ENCODE data around the gene TBXAS1.

Gene TBXAS1

DNA sequence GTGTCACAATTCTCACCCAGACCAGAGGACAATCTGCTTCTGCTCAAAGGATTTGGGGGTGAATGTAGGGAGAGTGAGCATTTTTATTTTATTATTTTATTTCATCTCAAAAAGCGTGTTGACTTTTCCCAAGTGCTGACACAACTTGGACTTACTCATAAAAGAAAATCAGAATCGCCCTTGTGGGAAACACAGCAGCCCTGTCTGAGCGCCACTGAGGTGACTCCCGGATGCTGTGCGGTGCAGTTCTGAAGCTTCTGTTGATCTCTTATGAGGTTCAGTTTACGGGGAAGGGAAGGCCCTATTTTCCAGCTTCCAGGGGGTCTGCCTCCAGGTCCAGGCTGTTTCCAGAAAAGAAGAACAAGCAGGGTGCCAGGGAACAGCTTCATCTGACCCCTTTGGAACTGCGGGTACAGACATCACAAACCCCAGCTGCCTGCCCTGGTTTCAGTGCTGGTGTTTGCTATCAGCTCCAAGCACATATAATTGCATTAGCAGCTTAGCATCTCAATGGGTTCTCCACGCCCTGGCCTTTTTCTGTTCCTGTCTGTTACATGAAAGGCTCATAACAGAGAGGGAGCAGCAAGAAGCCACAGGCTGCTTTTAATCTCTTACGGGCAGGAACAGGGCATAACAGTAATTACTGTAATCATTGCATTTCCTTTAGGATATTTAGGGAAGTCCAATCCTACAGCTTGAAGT, 181.3 kb downstream of the TBXAS1 start:
- H3K27ac ChIP-seq = no peak overlapping the region
- TF ChIP-seq ZFX (IDR thresholded peaks at IDR 0.05; ENCODE audit: borderline replicate concordance) = no peak
- TF ChIP-seq, protein P1, sequence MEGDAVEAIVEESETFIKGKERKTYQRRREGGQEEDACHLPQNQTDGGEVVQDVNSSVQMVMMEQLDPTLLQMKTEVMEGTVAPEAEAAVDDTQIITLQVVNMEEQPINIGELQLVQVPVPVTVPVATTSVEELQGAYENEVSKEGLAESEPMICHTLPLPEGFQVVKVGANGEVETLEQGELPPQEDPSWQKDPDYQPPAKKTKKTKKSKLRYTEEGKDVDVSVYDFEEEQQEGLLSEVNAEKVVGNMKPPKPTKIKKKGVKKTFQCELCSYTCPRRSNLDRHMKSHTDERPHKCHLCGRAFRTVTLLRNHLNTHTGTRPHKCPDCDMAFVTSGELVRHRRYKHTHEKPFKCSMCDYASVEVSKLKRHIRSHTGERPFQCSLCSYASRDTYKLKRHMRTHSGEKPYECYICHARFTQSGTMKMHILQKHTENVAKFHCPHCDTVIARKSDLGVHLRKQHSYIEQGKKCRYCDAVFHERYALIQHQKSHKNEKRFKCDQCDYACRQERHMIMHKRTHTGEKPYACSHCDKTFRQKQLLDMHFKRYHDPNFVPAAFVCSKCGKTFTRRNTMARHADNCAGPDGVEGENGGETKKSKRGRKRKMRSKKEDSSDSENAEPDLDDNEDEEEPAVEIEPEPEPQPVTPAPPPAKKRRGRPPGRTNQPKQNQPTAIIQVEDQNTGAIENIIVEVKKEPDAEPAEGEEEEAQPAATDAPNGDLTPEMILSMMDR (IDR thresholded peaks at IDR 0.05) = no peak

DNA sequence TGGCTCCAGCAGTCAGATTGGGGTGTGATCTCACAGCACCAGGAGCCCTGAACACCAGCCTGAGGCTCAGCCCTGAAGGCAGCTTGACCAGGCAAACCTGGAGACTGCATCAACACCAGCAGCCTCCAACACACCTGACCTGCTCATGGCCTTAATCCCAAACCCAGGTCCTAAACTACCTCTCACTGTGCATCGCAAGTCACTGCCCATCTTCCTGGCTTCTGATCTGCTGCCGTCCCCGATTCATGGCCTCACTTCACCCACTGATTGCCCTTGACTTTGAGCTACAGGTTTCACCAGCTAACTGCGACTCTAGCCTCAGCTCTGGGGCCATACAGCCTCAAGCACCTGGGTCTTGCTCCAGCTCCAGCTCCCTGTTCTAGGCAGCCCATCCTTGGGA, 184.6 kb downstream of the TBXAS1 start:
- no peak for TF ChIP-seq ZFX (IDR thresholded peaks at IDR 0.05; ENCODE audit: borderline replicate concordance)
- TF ChIP-seq, protein P1 (IDR thresholded peaks at IDR 0.05) = no peak

DNA sequence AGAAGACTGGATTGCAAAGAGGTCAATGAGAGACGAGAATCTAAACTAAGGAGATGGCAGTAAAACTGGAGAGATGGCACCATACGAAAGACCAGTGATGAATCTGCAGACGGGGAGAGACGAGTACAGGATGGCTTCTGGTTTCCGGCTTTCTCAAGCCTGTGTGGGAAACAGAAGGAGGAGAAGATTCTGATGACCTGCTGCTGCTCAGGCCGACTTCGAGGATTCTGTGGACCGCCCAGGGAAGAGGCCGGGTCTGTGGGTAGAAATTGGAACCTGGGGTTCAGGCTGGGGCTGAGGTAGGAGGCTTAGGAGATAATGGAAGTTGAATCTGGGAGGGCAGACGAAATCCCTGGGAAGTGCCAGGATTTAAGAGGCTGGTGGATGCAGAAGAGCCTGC, 185.1 kb downstream of the TBXAS1 start:
- no peak for TF ChIP-seq ZFX (IDR thresholded peaks at IDR 0.05; ENCODE audit: borderline replicate concordance)
- TF ChIP-seq, protein P1 (IDR thresholded peaks at IDR 0.05) = no peak
- H3K27ac ChIP-seq = no peak overlapping the region

More for the DNA sequence above, 184.6 kb downstream of the TBXAS1 start:
- no peak overlapping the region for H3K27ac ChIP-seq

DNA sequence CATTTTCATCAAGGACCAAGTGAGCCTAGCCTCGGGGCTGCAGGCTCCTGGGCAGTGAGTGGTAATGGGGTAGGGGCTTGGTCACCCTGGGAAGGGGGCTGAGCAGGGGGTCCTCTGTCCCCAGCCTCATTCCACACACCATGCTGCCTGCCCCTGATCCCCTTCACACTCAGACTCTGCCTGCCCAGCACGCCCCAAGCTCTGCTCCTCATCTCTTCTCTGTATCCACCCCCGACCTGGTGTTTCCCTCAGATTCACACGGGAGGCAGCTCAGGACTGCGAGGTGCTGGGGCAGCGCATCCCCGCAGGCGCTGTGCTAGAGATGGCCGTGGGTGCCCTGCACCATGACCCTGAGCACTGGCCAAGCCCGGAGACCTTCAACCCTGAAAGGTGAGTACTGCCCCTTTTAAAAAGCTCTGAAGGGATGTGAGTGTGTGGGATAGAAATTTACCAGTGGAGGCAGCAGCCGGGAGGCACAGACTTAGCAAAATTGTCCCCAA, 186.5 kb downstream of the TBXAS1 start:
- TF ChIP-seq ZFX (IDR thresholded peaks at IDR 0.05; ENCODE audit: borderline replicate concordance) = no peak
- TF ChIP-seq, protein P1 (IDR thresholded peaks at IDR 0.05) = no peak
- no peak overlapping the region for H3K27ac ChIP-seq

DNA sequence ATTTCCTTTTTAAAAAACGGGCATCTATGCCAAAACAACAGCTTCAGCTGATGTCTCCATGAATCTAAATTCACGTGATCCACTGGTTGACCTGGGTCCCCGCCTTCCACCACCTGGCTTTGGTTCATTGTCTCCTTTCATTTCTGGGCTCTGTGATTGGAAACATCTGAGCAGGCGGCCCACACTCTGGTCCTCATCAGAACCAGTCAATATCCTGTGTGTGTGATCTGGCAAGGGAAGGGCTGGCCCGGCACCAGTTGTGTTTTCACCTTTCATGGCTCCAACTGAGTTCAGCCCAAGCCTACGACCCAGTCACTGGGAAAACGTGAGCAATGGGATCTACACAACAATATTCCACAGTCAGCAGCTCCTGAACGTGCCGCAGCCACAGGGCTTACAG, 187.5 kb downstream of the TBXAS1 start:
- no peak for TF ChIP-seq ZFX (IDR thresholded peaks at IDR 0.05; ENCODE audit: borderline replicate concordance)
- TF ChIP-seq, protein P1 (IDR thresholded peaks at IDR 0.05) = no peak
- H3K27ac ChIP-seq = no peak overlapping the region

DNA sequence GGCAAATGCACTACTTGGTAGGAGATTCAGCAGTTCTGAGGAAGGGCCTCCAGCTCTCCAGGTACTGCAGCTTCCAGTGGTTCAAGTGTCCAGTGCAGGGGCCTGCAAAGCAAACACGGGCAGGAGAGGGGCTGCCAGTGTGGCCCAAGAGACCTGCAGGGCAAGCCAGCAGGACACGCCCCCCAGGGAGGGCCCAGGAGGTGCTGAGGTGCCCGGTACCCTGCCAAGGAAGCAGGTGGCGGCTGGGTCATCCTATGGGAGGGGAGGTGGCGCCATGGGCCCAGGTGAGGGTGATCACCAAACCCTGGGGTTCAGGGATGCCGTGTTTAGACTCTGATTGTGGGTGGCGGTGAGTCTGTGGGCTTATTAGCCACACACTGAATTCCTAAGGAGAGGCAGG, 188.0 kb downstream of the TBXAS1 start:
- no peak for TF ChIP-seq ZFX (IDR thresholded peaks at IDR 0.05; ENCODE audit: borderline replicate concordance)
- TF ChIP-seq, protein P1 (IDR thresholded peaks at IDR 0.05) = no peak

DNA sequence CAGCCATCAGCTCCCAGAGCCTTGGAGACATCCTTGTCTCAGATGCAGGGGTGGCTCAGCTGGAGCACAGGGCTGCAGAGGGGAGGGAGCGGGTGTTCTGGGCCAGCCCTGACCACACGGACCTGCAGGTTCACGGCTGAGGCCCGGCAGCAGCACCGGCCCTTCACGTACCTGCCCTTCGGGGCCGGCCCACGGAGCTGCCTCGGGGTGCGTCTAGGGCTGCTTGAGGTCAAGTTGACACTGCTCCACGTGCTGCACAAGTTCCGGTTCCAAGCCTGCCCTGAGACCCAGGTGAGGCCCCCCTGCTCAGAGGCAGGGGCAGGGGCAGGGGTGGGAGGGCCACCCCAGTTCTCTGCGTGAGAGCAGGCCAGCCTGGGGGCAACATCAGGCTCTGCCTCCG, 188.5 kb downstream of the TBXAS1 start:
- no peak overlapping the region for H3K27ac ChIP-seq
- TF ChIP-seq, protein P1 (IDR thresholded peaks at IDR 0.05) = no peak
- no peak for TF ChIP-seq ZFX (IDR thresholded peaks at IDR 0.05; ENCODE audit: borderline replicate concordance)

More for the DNA sequence above, 188.0 kb downstream of the TBXAS1 start:
- no peak overlapping the region for H3K27ac ChIP-seq

Data from 22Rv1 (cell line).